Large intestine (tissue), 3 donors: ENCODE data around the gene ABCC10. TPM values are rescaled to one million over a fixed set of nuclear protein-coding genes. Genes with fewer than 3 reads are reported as not detected.
"Not testable (repeated sequence)": the region's sequence is repeated elsewhere in the genome, so short reads cannot be mapped to it uniquely, and the experiment has no call there.

Experiments used
- DNase-seq, 2 donors: peaks; one replicate each; pipeline versions ENCODE4 v3.0.0 to v3.0.0-alpha.2; 2013
- H3K27ac ChIP-seq: one replicate; pipeline ENCODE4 v1.5.1; 2013; ENCODE audit warnings: low read length
- H3K27me3 ChIP-seq: 2 replicates; pipeline ENCODE4 v1.6.1; 2013; ENCODE audit warnings: low read length; ENCODE audit not compliant: control insufficient read depth, insufficient read depth
- H3K36me3 ChIP-seq: 2 replicates; pipeline ENCODE4 v1.6.1; 2013; ENCODE audit warnings: low read length; ENCODE audit not compliant: control insufficient read depth, insufficient read depth
- H3K4me1 ChIP-seq: one replicate; pipeline ENCODE4 v1.6.1; 2013; ENCODE audit warnings: low read length; ENCODE audit not compliant: control insufficient read depth, insufficient read depth
- H3K4me3 ChIP-seq: one replicate; pipeline ENCODE4 v1.5.1; 2013; ENCODE audit warnings: low read length
- H3K9me3 ChIP-seq: one replicate; pipeline ENCODE4 v1.6.1; 2013; ENCODE audit warnings: mild to moderate bottlenecking, low read depth, low read length, moderate library complexity; ENCODE audit not compliant: control insufficient read depth
- WGBS: methylation state at CpG from one replicate; pipeline ENCODE4 v1.1.5; 2013; ENCODE audit warnings: low lambda C conversion rate; ENCODE audit not compliant: insufficient coverage; 5-methylcytosine and 5-hydroxymethylcytosine counted together
- polyA plus RNA-seq: library from polyadenylated mRNA; unstranded; fragments of 120-200 nt; gene quantifications from one replicate; pipeline ENCODE4 v1.2.1, GENCODE V29; 2013

ABCC10 gene
- polyA plus RNA-seq, 1 donor: 32.7 TPM

DNA sequence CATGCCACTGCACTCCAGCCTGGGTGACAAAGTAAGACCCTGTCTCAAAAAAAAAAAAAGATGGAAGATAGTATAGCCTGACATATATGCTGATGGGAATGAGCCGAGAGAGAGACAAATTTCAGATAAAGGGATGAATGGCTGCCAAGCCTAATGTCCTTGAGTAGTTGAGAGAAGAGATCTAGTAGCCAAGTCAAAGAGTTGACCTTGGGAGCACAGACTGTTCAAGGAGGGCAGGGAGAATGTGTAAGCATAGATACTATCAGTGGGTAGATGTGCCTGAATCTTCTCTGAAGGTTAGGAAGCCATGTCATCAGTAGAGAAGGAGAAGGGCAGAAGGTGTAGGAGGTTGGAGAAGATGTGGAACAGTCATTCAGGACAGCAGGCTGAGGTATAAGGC, 20.0 kb upstream of the ABCC10 start:
- Histone ChIP-seq H3K4me1 (peaks cover 3% of the 10 kb centered on the region), H3K36me3 (no peaks in the 10 kb centered on the region), H3K27ac (no peak overlapping the region), H3K27me3 (no peaks in the 10 kb centered on the region), H3K4me3 (no peak overlapping the region), H3K9me3 (no peaks in the 10 kb centered on the region)
- DNase-seq: no peak
- no CpG with 5 or more reads among the region's 1 CpG for WGBS

DNA sequence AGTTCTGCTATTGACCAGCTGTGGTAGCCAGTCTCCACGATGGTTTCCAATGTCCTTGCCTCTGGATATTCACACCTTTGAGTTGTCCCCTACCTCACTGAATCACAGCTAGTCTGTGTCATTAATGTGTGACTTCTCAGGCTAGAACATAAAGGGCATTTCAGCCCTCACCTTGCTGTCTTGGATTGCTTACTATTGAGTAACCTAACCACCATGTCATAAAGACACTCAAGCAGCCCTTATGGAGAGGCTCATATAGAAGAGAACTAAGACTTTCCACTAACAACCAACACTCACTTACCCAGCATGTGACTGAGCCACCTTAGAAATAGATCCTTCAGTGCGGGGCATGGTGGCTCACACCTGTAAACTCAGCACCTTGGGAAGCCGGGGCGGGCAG, 19.1 kb upstream of the ABCC10 start:
- no CpG with 5 or more reads among the region's 4 CpGs for WGBS

GRCh38 chr6:43410776-43411175, 16.6 kb upstream of the ABCC10 start:
- not testable (repeated sequence) for H3K4me1 ChIP-seq, DNase-seq, H3K4me3 ChIP-seq, H3K36me3 ChIP-seq, H3K9me3 ChIP-seq, H3K27ac ChIP-seq, H3K27me3 ChIP-seq
- WGBS: no CpG with 5 or more reads among the region's 1 CpG

More for the DNA sequence above, 19.1 kb upstream of the ABCC10 start:
- peaks cover 7% of the 10 kb centered on the region for H3K9me3 ChIP-seq
- H3K4me1 ChIP-seq: peaks cover 3% of the 10 kb centered on the region
- peak; percentile 56 to 76 for DNase-seq
- no peaks in the 10 kb centered on the region for H3K36me3 ChIP-seq
- H3K27ac ChIP-seq: peak overlapping the region; percentile 66
- H3K4me3 ChIP-seq: no peak overlapping the region
- no peaks in the 10 kb centered on the region for H3K27me3 ChIP-seq

GRCh38 chr6:43412541-43412940, 14.8 kb upstream of the ABCC10 start:
- DNase-seq: no peak
- no CpG with 5 or more reads among the region's 5 CpGs for WGBS
- peaks cover 3% of the 10 kb centered on the region for H3K4me1 ChIP-seq
- no peak overlapping the region for H3K4me3 ChIP-seq
- H3K27ac ChIP-seq: no peak overlapping the region
- peaks cover 7% of the 10 kb centered on the region for H3K9me3 ChIP-seq
- H3K36me3 ChIP-seq: no peaks in the 10 kb centered on the region
- no peaks in the 10 kb centered on the region for H3K27me3 ChIP-seq

DNA sequence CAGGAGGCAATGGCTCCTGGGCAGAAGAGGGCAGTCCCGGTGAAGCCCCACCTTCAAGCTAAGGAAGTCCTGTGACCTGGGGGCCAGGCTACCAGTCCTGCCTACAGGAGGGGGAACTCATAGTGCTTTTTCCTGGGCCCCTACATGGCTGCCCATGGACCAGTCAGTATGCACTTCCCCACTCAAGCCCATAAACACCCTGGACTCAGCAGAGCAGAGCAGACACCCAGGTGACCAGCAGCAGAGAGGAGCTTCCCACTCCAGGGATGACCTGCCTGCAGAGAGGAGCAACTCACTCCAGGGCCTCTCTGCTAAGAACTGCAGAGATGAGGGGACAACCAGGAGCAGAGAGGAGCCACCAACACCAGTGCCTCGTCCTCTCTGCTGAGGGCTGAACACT, 14.3 kb upstream of the ABCC10 start:
- Histone ChIP-seq H3K27me3 (no peaks in the 10 kb centered on the region), H3K4me3 (no peak overlapping the region), H3K4me1 (peaks cover 1% of the 10 kb centered on the region), H3K36me3 (no peaks in the 10 kb centered on the region), H3K9me3 (peaks cover 7% of the 10 kb centered on the region), H3K27ac (no peak overlapping the region)
- no peak for DNase-seq
- WGBS: no CpG with 5 or more reads among the region's 2 CpGs

DNA sequence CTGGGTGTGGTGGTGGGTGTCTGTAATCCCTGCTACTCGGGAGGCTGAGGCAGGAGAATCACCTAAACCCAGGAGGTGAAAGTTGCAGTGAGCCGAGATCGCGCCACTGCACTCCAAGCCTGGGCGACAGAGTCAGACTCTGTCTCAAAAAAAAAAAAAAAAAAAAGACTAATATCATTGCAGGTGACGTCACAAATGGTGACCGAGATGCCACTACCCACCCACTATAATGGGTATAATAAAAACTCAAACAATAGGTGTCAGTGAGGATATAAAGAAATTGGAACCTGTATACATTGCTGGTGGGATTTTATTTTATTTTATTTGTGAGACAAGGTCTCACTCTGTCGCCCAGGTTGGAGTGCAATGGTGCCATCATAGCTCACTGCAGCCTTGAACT, 12.1 kb upstream of the ABCC10 start:
- 100% methylated on average over 2 of the region's 8 CpGs for WGBS
- not testable (repeated sequence) for H3K36me3 ChIP-seq, DNase-seq, H3K4me3 ChIP-seq, H3K9me3 ChIP-seq, H3K27ac ChIP-seq, H3K27me3 ChIP-seq, H3K4me1 ChIP-seq

- H3K27ac ChIP-seq: no peak overlapping the region
- no peaks in the 10 kb centered on the region for H3K27me3 ChIP-seq
- no peak for DNase-seq
- peaks cover 6% of the 10 kb centered on the region for H3K4me1 ChIP-seq
- WGBS: no CpG with 5 or more reads among the region's 4 CpGs
- H3K36me3 ChIP-seq: no peaks in the 10 kb centered on the region
- no peak overlapping the region for H3K4me3 ChIP-seq
- peaks cover 7% of the 10 kb centered on the region for H3K9me3 ChIP-seq
Observed at GRCh38 chr6:43416935-43417334, 10.4 kb upstream of the ABCC10 start.

- H3K4me1 ChIP-seq: peaks cover 9% of the 10 kb centered on the region
- H3K36me3 ChIP-seq: no peaks in the 10 kb centered on the region
- peak in 1 of 2 donors; percentile 59 for DNase-seq
- H3K9me3 ChIP-seq: peaks cover 4% of the 10 kb centered on the region
- H3K27me3 ChIP-seq: no peaks in the 10 kb centered on the region
- 100% methylated on average over 1 of the region's 5 CpGs for WGBS
- H3K27ac ChIP-seq: no peak overlapping the region
- H3K4me3 ChIP-seq: no peak overlapping the region
Observed at GRCh38 chr6:43420012-43420709, 7.2 kb upstream of the ABCC10 start.

- no CpG with 5 or more reads among the region's 3 CpGs for WGBS
- Histone ChIP-seq H3K27me3 (no peaks in the 10 kb centered on the region), H3K36me3 (no peaks in the 10 kb centered on the region), H3K9me3 (peaks cover 4% of the 10 kb centered on the region), H3K4me1 (peaks cover 9% of the 10 kb centered on the region), H3K4me3 (no peak overlapping the region), H3K27ac (peak overlapping the region; percentile 72)
- DNase-seq: peak; percentile 61 to 85
Observed at GRCh38 chr6:43421831-43422230, 5.5 kb upstream of the ABCC10 start.

DNA sequence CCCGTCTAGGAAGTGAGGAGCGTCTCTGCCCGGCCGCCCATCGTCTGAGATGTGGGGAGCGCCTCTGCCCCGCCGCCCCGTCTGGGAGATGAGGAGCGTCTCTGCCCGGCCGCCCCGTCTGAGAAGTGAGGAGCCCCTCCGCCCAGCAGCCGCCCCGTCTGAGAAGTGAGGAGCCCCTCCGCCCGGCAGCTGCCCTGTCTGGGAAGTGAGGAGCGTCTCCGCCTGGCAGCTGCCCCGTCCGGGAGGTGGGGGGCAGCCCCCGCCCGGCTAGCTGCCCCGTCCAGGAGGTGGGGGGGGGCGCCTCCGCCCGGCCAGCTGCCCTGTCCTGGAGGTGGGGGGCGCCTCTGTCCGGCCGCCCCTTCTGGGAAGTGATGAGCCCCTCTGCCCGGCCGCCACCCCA, 2.3 kb upstream of the ABCC10 start:
- H3K9me3 ChIP-seq, H3K27me3 ChIP-seq, H3K27ac ChIP-seq, H3K36me3 ChIP-seq, H3K4me3 ChIP-seq, DNase-seq: not testable (repeated sequence)
- no CpG with 5 or more reads among the region's 33 CpGs for WGBS
- peaks cover 19% of the 10 kb centered on the region for H3K4me1 ChIP-seq

GRCh38 chr6:43426928-43427405, 374 bp upstream of the ABCC10 start:
- Histone ChIP-seq H3K9me3 (peaks cover 4% of the 10 kb centered on the region), H3K4me3 (peak overlapping the region; percentile 87), H3K27ac (peak overlapping the region; percentile 93), H3K4me1 (peaks cover 13% of the 10 kb centered on the region), H3K36me3 (peaks cover 1% of the 10 kb centered on the region), H3K27me3 (no peaks in the 10 kb centered on the region)
- no peak for DNase-seq
- WGBS: no CpG with 5 or more reads among the region's 23 CpGs
